Osteocyte (in vitro differentiated cells): ENCODE data around the gene UBQLN1. TPM values are rescaled to one million over a fixed set of nuclear protein-coding genes. Genes with fewer than 3 reads are reported as not detected.

Source experiments
- DNase-seq: peaks from one replicate; pipeline ENCODE4 v3.0.0; 2021; ENCODE audit warnings: mixed read lengths; ENCODE audit not compliant: unreplicated experiment; ENCODE audit errors: extremely low spot score
- H3K27ac Mint-ChIP-seq: one replicate; pipeline ENCODE4 v1.8.0; 2021; ENCODE audit warnings: mild to moderate bottlenecking, mixed read lengths; ENCODE audit not compliant: unreplicated experiment
- H3K27me3 Mint-ChIP-seq: one replicate; pipeline ENCODE4 v1.8.0; 2021; ENCODE audit warnings: mixed read lengths; ENCODE audit not compliant: unreplicated experiment
- H3K36me3 Mint-ChIP-seq: one replicate; pipeline ENCODE4 v1.8.0; 2021; ENCODE audit warnings: mixed read lengths; ENCODE audit not compliant: unreplicated experiment
- H3K4me1 Mint-ChIP-seq: one replicate; pipeline ENCODE4 v1.8.0; 2021; ENCODE audit warnings: mixed read lengths; ENCODE audit not compliant: unreplicated experiment
- H3K4me3 Mint-ChIP-seq: one replicate; pipeline ENCODE4 v1.8.0; 2021; ENCODE audit warnings: mild to moderate bottlenecking, moderate library complexity, mixed read lengths; ENCODE audit not compliant: unreplicated experiment
- H3K9me3 Mint-ChIP-seq: one replicate; pipeline ENCODE4 v1.8.0; 2021; ENCODE audit warnings: mixed read lengths; ENCODE audit not compliant: unreplicated experiment
- CTCF ChIP-seq: fragments of 200-600 bp; sonication (generic); IDR thresholded peaks from 2 replicates; pipeline ENCODE4 v1.5.0; 2021; ENCODE audit warnings: antibody characterized with exemption, mild to moderate bottlenecking, moderate library complexity
- total RNA-seq: library from RNA; stranded (reverse); gene quantifications from 2 replicates; pipeline ENCODE4 v1.2.1, GENCODE V29; 2021

Gene UBQLN1
- total RNA-seq, 1 donor from 2014 or later = 76.1 TPM

GRCh38 chr9:83724436-83724835 is 16.7 kb upstream of the UBQLN1 start:
- no peaks in the 10 kb centered on the region for H3K36me3 Mint-ChIP-seq

GRCh38 chr9:83722726-83723495 is 15.2 kb upstream of the UBQLN1 start:
- Mint-ChIP-seq H3K4me3 (no peak overlapping the region), H3K9me3 (no peaks in the 10 kb centered on the region), H3K4me1 (no peaks in the 10 kb centered on the region), H3K36me3 (no peaks in the 10 kb centered on the region), H3K27ac (no peak overlapping the region), H3K27me3 (peaks cover 13% of the 10 kb centered on the region)
- no peak for TF ChIP-seq CTCF
- DNase-seq = no peak

More at GRCh38 chr9:83724436-83724835, 16.7 kb upstream of the UBQLN1 start:
- Mint-ChIP-seq H3K27me3 (peaks cover 13% of the 10 kb centered on the region), H3K4me1 (no peaks in the 10 kb centered on the region), H3K9me3 (no peaks in the 10 kb centered on the region), H3K27ac (no peak overlapping the region), H3K4me3 (no peak overlapping the region)
- DNase-seq = no peak
- TF ChIP-seq CTCF = no peak

- no peak for DNase-seq
- H3K27ac Mint-ChIP-seq = no peak overlapping the region
- no peak for TF ChIP-seq CTCF
- H3K9me3 Mint-ChIP-seq = no peaks in the 10 kb centered on the region
- H3K4me1 Mint-ChIP-seq = no peaks in the 10 kb centered on the region
- H3K27me3 Mint-ChIP-seq = peaks cover 10% of the 10 kb centered on the region
- H3K36me3 Mint-ChIP-seq = no peaks in the 10 kb centered on the region
- no peak overlapping the region for H3K4me3 Mint-ChIP-seq
Measured at GRCh38 chr9:83721509-83721908, 13.8 kb upstream of the UBQLN1 start.

GRCh38 chr9:83715794-83716193 is 8.0 kb upstream of the UBQLN1 start:
- Mint-ChIP-seq H3K9me3 (peaks cover 4% of the 10 kb centered on the region), H3K27me3 (peaks cover 6% of the 10 kb centered on the region), H3K36me3 (no peaks in the 10 kb centered on the region)

More at GRCh38 chr9:83715794-83716193, 8.0 kb upstream of the UBQLN1 start:
- Mint-ChIP-seq H3K4me3 (no peak overlapping the region), H3K4me1 (no peaks in the 10 kb centered on the region), H3K27ac (no peak overlapping the region)
- DNase-seq = no peak
- TF ChIP-seq CTCF = no peak
